NOMO-1 (cell line): ENCODE measurements around the gene ST8SIA5.

ENCODE experiments used
- DNase-seq, 2 experiments: peaks; one replicate each; lab custom pipeline; 2025; ENCODE audit not compliant: unreplicated experiment in 2 of 2; lab: John Stamatoyannopoulos, UW

Gene ST8SIA5

DNA sequence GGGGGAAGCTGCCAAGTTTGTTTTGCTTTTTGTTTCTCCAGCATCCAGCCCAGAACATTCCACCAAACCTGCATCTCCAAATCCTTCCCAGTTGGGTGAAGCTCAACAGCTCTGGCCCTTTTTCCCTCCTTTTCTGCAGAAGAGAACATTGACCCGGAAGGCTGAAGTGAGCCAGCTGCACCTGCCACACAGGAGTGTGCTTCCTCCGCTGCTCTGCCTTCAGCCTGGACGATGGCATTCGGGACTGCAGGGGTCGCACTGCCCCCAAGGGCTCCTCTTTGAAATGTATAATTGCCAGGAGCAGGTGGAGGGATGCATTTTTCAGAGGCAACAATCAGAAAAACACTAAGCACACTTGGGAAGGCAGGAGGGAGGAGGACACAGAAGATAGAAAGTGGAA is 41.8 kb downstream of the ST8SIA5 start:
- no peak for DNase-seq

DNA sequence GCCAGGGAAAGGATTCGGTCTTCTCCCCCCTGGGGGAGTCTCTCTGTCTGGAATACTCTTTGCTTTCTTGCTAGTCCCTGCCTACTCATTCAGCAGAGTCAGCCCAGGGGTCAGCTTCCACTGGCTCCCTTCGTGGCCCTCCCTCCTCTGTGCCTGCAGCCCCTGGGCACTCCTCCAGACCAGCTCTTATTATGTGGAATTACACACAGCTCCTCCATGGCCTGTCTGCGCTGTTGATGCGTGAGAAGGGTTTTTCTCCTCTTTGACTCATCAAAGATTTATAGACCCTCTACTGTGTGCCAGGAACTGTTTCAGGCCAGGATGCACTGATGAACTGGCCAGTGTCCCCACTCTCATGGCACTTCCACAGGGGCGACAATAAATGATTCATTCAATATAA is 44.4 kb downstream of the ST8SIA5 start:
- DNase-seq = no peak

DNA sequence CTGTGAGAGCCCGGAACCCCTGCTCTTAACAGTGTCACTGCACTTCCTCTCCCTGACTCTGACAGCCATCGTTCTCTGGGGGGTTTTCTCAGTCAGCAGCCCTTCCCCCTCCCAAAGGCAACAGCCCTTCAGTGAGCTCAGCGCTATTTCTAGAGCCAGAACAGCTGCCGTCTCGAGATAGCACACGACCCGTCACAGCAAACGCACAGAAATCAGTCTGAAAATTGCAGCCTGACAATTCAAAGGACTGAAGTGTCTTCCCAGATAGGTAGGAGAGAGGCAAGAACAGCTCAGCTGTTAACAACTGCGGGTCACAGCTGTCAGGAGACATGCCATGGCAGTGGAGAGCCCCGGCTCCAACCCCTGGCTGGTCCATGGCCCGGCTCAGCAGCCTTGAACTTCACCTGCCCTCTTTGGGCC is 45.4 kb downstream of the ST8SIA5 start:
- DNase-seq = no peak

DNA sequence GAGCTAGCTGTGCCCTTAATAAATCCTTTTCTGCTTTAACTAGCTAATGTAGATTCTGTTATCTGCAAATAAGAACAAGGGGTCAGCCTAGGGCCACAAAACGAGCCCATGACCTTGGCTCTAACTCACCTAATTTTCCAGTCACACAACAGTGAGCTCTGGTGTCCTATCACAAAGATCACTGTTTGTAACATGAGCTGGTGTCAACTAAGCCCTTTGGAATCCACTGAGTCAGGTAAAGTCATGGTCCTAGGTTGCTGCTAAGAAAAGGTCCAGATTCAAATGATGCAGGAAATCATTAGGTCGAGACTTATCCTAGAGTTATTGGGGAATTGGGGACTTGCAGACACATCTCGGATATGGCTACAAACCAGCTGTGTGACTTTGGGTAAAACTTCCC is 49.9 kb downstream of the ST8SIA5 start:
- no peak for DNase-seq

DNA sequence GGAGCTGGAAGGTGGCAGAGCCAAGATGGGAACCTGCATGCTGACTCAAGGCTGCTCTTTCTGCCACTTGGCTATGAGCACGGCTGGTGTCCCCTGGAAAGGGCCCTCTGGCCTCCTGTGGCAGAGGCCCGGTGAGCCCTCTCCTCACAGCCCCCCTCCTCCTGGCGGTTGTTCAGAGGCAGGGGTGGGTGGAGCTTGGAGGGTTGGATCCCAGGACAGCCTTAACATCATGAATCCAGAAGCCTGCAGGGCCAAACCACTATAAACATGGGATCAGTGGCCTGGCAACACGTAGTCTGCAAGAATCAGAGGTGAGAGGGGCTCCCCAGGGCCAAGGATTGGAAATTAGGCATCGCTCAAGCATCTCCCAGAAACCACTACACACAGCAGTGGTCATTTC is 51.3 kb downstream of the ST8SIA5 start:
- DNase-seq = no peak

DNA sequence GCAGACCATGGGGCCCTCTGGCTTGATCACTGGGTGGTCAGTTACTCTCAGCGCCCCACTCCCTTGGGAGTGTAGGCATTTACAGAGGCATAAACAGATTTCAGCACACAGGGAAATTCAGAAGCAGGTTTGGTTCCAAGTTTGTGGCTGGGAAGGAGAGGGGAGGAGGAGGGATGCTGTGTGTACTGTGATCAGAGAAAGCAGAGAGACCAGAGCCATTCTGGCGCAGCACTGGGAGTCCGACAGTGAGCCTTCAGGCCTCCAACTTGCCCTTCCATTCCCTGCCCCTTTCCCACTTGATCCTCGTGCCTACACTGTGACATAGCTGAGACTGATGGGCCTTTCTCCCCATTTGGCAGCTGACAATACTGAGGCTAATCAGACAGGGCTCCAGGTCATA is 52.0 kb downstream of the ST8SIA5 start:
- DNase-seq = no peak

DNA sequence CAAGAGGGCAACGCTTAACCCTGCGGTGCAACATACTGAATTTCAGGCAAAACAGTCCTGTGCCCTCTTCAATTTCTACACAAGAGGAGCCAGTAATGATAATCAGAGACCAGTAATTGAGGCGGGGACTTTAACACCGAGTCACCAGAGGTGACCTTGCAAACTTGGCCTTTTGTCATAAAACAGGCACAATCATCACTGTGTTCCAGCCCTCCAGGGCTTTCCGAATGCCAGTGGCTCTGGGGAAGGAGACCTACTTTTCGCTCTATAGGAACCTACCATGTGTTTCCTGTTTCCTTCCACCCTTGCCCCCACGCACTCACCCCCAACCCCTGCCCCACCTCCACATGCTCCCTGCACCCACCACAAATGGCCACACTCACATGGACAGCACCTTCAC is 52.7 kb downstream of the ST8SIA5 start:
- DNase-seq = no peak

DNA sequence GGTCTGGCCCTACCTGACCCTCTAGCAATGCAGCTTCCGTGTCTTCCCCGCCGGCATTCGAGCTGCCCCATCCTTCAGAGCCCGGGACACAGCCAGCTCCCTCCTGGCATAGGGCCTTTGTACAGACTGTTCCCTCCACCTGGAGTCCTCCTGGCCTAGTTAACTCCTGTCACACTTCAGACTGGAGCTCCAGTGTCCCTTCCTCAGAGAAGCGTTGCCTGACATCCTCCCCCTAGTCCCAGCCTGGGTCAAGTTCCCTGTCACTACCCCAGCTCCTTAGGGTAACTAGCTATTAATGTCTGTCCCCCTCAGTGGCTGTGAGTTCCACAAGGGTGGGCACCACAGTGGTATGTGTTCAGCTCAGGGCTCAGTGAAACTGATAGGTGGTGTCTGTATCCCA is 54.4 kb downstream of the ST8SIA5 start:
- no peak for DNase-seq

DNA sequence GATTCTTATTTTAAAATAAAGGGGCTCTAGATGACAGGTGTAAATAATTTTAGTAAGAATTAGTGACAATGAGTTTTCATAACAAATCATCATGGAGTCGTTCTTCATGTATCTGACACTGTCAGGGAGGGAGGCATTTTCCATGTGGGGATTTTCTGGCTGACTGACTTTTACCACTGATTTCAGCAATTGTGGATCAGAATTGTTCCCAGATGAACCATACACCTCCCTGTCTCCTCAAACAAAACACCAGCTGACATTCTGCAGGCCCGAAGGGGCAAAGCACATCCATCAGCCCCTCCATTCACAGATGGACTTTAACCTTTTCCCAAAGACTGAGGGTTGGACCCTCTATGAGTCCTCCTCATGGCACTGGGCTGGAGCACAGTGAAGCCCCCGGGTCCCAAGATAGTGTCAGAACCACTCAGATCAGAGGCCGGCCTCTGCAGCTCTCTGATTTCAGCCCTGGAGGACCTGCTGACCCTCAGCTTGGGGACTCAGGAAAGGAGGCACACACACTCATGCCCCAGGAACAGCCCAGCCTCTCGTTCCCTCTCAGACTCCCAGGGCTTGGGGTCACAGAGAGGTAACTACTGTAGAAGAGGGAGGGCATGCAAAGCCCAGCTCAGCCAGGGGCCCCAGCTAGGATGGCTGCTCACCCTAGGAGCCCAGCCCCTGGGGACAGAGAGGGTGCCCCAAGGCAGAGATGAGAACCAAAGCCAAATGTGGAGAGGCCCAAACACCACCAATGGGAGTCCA is 56.6 kb downstream of the ST8SIA5 start:
- no peak for DNase-seq

DNA sequence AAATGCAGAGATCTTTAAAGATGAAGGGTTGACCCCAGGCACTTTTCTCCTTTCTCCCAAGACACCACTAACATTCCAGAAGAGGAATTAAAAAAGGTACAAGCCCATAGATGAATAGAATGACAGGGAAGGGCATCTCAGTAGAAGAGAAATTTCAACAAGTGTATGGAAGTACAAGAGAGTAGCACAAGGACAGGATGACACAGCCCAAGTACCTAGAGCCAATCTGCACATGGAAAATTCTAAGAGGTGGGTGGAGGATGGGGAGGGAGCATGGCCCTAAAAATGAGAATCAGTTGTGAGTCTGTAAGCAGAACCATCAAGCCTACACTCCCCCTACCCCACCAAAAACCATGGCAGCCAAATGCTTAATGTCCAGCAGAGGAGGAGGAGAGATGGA is 60.2 kb downstream of the ST8SIA5 start:
- no peak for DNase-seq

DNA sequence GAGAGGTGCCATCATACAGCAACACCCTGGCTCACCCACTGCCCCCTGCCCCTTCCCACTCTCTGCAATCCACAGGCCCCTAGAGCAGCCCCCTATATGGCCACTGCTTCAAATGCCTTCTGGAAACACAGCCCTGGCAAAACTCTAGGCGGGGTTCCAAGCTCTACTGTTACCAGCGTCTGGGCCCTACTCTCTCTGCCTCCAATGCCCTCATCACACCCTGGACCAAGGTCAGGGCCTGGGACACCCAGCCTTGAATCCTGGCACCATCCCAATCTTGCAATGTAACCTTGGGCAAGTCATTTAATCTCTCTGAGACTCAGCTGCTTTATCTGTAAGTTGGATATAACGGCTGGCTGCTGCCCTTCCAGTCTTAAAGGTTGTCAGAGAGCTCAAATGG is 60.6 kb downstream of the ST8SIA5 start:
- no peak for DNase-seq

DNA sequence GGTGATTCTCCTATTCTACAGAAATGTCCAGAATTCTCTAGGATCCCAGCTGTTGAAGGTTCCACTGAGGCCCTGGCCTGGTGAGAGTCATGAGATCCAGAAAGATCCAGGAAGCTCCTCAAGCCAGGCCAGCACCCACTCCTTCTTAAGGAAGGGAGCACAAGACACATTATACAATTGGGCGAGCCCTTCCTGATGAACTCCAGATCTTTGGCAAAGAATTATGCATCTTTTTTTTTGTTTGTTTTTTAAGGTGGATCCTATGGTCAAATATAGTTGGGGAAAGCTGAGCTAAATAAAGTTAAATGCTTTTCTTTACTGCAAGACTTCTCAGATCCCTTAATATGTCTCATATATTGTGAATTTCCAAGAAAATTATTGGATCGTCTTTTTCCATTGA is 62.9 kb downstream of the ST8SIA5 start:
- DNase-seq = no peak

DNA sequence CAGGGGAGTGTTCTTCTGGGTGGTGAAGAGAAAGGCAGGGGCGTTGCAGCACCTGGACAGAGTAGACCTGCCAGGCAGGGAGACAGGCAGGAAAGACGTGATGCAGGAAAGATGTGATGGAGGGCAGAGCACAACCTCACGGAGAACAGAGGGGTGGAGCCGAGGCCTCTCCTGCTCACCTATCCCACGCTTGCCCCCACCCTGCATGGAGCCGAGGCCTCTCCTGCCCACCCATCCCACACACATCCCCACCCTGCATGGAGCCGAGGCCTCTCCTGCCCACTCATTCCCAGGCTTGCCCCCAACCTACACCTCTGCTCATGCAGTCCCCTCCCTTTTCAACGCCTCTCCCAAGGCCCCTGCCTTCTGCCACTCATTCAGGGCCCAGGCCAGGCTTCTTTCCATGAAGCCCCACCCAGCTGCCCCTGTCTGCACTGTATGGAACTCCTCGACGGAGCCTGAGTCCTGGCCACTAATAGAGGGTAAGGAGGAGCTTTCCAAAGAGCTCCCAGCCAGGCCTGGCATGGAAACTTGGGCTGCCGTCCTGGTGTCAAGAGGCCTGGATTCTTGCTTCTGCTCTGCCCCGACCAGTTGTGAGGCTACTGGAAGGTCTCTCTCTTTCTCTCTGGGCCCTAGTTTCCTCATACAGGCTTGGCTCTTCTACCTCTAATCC is 67.9 kb downstream of the ST8SIA5 start:
- DNase-seq = no peak

DNA sequence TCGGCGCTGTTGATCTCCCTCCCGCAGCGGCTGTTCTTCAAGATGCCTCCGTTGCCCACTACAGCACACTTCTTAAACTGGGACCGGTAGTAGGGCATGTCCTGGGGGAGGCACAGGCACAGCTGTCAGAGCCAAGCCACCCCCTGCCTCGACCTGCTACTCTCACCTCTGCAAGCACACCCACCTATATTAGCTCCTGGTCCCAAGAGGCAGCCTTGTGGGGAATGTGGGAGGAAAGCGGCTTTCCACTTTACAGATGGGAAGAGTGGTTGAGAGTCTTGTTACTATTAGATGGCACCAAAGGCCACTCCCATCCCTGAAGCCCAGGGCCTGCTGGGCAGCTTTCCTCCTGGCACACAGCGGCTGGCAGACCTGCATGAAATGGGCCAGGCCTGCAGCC is 70.7 kb downstream of the ST8SIA5 start:
- no peak for DNase-seq

DNA sequence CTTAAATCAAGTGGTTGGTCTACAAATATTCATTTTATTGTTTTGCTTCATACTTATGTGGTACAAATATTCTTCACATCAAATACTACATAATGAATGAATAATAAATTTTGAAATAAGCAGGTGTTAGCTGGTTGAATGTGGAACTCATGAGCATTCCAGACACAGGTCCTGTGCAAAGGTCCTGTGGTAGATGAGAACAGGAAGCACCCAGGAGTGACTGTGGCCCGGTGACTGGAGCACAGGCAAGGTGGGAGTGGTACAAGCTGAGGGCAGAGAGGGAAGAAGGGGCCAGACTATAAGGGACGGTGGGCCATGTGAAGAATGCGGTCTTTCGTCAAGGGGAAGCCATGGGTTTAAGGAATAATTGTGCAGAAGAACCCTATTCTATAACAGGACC is 73.6 kb downstream of the ST8SIA5 start:
- DNase-seq = no peak

DNA sequence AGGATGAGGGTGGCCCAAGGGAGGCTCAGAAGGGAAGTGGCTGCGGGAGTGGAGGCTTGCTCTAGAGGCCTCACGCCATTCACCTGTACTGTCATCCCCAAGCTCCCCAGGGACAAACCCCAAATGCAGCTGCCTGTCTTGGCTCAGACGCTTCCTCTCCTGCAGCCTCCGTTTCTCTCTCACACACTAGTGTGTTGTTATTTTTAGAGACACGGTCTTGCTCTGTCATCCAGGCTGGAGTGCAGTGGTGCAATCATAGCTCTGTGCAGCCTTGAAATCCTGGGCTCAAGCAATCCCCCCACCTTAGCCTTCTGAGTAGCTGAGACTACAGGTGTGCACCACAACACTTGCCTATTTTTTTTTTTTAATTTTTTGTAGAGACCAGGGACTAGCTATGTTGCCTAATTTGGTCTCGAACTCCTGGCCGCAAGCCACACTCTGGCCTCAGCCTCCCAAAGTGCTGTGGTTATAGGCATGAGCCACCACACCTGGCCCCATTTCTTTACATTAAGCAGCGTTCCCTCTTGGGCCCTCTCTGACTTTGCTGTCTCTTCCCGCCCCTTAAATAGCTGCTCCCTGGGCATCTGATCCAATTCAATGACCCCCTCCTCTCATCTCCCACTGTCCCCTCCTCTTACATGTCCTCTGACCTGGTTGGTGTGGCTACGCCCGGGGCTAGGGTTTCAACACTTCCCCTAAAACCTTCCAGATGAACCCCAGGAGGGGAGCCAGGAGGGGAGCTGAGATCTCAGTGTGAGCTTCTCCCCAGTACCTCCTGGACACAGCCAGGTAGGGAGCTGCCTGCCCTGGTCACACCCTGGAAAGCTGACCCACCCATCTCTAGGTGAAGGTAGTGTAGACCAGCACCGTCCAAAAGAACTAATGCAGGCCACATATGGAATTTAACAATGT is 75.8 kb downstream of the ST8SIA5 start:
- DNase-seq = peak; percentile 7 to 25

DNA sequence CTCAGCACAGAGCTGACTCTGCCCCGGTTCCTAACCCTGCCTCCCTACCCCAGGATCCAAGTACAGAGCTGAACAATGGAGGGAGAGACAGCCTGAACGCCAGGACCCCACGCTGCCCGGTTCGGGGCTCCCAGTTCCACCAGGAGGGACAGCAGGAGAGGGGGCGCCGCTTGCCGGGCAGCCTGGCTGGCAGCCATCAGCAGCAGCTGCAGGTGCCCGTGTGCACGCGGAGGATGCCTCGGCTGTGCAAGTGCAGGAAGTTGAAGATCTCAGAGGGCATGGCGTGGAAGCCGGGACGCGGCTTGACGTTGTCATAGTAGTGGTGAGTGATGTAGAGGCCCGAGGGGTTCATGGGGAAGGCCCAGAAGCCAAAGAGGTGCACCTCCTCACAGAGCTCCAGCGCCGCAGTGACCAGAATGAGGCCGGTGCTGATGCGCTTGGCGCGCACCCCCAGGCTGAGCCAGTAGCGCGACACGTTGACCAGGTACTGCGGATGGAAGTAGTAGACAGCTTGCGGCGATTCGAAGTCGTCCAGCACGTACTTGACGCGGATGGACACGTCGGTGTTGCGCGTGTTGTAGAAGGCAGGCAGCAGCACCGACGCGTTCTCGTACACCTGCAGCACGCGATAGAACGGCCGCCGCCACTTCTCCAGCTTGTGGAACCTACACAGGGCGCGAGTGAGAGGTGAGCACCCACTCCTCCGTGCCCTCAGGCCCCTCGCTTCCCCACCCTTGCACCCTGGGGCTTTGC is 76.8 kb downstream of the ST8SIA5 start:
- DNase-seq = no peak

DNA sequence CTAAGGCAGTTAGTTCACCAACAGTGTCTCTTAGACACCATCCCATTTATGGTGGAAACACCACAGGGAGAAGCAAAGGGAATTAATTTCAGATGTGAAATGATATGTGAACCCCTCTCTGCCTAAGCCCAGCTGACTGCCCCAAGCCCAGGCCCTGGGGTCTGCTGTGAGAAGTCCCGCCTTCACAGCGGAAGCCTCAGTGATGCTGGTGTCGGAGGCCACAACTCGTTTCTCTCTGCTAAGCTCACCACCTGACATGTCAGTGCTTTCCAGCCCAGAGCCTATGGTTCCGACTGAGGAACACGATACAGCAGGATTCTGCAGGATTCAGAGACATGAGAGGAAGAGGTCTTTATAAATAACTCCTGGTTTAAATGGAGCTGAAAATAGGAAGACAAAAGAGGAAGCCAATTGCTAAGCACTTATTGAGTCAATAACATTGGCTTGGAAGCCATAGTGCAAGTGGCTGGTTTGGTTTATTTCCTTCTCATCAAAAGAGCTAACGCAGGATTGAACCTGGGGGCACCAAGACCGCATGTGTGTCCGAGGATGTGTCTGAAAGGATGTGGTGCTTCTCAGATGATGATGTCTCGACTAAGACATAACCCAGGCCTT is 78.0 kb downstream of the ST8SIA5 start:
- peak; percentile 25 to 80 for DNase-seq

DNA sequence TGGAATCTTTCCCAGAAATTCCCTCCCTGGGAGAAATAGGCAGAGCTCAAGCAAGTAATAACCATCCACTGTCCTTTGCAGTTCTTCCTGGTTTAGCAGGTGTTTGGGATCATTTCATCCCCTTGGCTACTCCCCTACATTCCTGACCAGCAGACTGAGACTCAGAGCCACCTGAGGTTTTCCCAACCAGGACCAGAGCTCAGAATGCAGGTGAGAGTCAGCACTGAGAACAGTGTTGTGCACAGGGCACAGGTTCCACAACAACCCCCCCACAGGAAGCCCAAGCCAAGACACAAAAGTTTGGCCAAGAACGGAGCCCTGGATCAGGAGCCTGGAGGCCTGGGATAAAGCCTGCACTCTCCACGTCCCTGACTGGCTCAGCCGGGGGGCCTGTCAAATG is 78.8 kb downstream of the ST8SIA5 start:
- no peak for DNase-seq

DNA sequence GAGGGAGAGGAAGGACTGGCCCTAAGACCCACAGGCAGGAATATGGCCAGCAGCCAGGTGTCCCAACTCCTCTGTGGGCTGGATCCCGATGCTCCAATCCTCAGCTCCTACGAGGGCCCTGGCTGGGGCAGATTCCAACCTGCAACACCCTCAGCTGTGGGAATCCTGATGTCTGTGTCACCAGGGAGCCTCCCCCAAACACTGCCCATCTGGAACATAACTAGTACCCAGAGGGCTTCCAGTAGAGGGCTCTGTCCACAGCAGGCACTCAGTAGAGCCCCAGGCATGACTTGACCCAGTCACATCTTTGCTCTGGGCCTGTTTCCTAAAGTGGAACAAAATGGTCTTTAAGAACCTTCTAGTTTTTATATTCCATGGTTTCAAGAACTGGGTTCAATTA is 79.2 kb downstream of the ST8SIA5 start:
- no peak for DNase-seq
